Thoracic aorta (tissue), 2 donors: Measurements from ENCODE around the gene ENTREP1. TPM values are rescaled to one million over a fixed set of nuclear protein-coding genes. Genes with fewer than 3 reads are reported as not detected.

Experiments
- ATAC-seq: fragments of 150-250 bp; one replicate; pipeline ENCODE4 v1.8.0; 2017; ENCODE audit warnings: low read depth; ENCODE audit not compliant: insufficient number of reproducible peaks, low FRiP score
- DNase-seq: peaks from one replicate; pipeline ENCODE4 v3.0.0-alpha.2; 2020; ENCODE audit warnings: low spot score
- H3K27ac ChIP-seq, 2 donors: fragments of 200-600 bp; sonication (generic); 1 replicate in 1 of 2; 2 replicates in 1 of 2; pipeline ENCODE4 v1.5.1; 2016; ENCODE audit warnings: mild to moderate bottlenecking in 2 of 2, moderate library complexity in 2 of 2
- H3K27me3 ChIP-seq: fragments of 200-600 bp; sonication (generic); replicated peaks from 2 replicates; pipeline ENCODE4 v1.6.0; 2016; ENCODE audit warnings: mild to moderate bottlenecking; ENCODE audit not compliant: insufficient read depth
- H3K36me3 ChIP-seq: fragments of 200-600 bp; sonication (generic); one replicate; pipeline ENCODE4 v1.5.1; 2016
- H3K4me1 ChIP-seq, 2 donors: fragments of 200-600 bp; sonication (generic); 1 replicate in 1 of 2; 2 replicates in 1 of 2; pipeline versions ENCODE4 v1.5.1 to v1.6.0; 2016; ENCODE audit warnings: low read depth in 2 of 2, mild to moderate bottlenecking in 1 of 2; ENCODE audit not compliant: control insufficient read depth in 1 of 2
- H3K4me3 ChIP-seq: fragments of 200-600 bp; sonication (generic); 2 replicates; pipeline ENCODE4 v1.5.1; 2016; ENCODE audit warnings: mild to moderate bottlenecking
- H3K9me3 ChIP-seq: fragments of 200-600 bp; sonication (generic); 2 replicates; pipeline ENCODE4 v1.5.1; 2016
- CTCF ChIP-seq: fragments of 200-600 bp; sonication (generic); IDR thresholded peaks from one replicate; pipeline ENCODE4 v1.5.1; 2019; ENCODE audit warnings: antibody characterized with exemption
- total RNA-seq, 2 donors: library from RNA; depleted of rRNA; stranded (reverse); fragments of >200 nt; gene quantifications; one replicate each; pipeline versions ENCODE4 v1.1.0 to v1.2.3, GENCODE V29; 2016

The ENTREP1 gene
- total RNA-seq, 2 donors from 2014 or later: 0.81 to 2.1 TPM

GRCh38 chr9:69331444-69331843 is 6.4 kb downstream of the ENTREP1 start:
- Histone ChIP-seq H3K27ac (no peak overlapping the region), H3K4me1 (no peaks in the 10 kb centered on the region)

GRCh38 chr9:69332067-69332685 is 7.2 kb downstream of the ENTREP1 start:
- Histone ChIP-seq H3K27ac (no peak overlapping the region), H3K27me3 (no peaks in the 10 kb centered on the region), H3K4me1 (no peaks in the 10 kb centered on the region), H3K9me3 (no peaks in the 10 kb centered on the region), H3K36me3 (no peaks in the 10 kb centered on the region), H3K4me3 (no peak overlapping the region)
- no peak for DNase-seq
- no peak for ATAC-seq
- no peak for TF ChIP-seq CTCF

More at GRCh38 chr9:69331444-69331843, 6.4 kb downstream of the ENTREP1 start:
- Histone ChIP-seq H3K27me3 (no peaks in the 10 kb centered on the region), H3K4me3 (no peak overlapping the region), H3K9me3 (no peaks in the 10 kb centered on the region), H3K36me3 (no peaks in the 10 kb centered on the region)
- no peak for ATAC-seq
- DNase-seq: no peak
- no peak for TF ChIP-seq CTCF

- Histone ChIP-seq H3K27me3 (no peaks in the 10 kb centered on the region), H3K4me1 (no peaks in the 10 kb centered on the region), H3K4me3 (no peak overlapping the region), H3K9me3 (no peaks in the 10 kb centered on the region), H3K36me3 (no peaks in the 10 kb centered on the region), H3K27ac (no peak overlapping the region)
- no peak for DNase-seq
- no peak for ATAC-seq
- TF ChIP-seq CTCF: no peak
Observed at GRCh38 chr9:69333716-69334115, 8.7 kb downstream of the ENTREP1 start.

- DNase-seq: no peak
- H3K4me1 ChIP-seq: no peaks in the 10 kb centered on the region
- no peak overlapping the region for H3K27ac ChIP-seq
Observed at GRCh38 chr9:69334317-69334716, 9.3 kb downstream of the ENTREP1 start.

GRCh38 chr9:69339620-69340019 is 14.6 kb downstream of the ENTREP1 start:
- H3K27ac ChIP-seq: no peak overlapping the region
- TF ChIP-seq CTCF: no peak
- H3K4me3 ChIP-seq: no peak overlapping the region
- H3K27me3 ChIP-seq: no peaks in the 10 kb centered on the region
- H3K36me3 ChIP-seq: no peaks in the 10 kb centered on the region
- DNase-seq: no peak
- no peak for ATAC-seq
- no peaks in the 10 kb centered on the region for H3K4me1 ChIP-seq
- no peaks in the 10 kb centered on the region for H3K9me3 ChIP-seq

More at GRCh38 chr9:69334317-69334716, 9.3 kb downstream of the ENTREP1 start:
- Histone ChIP-seq H3K4me3 (no peak overlapping the region), H3K9me3 (no peaks in the 10 kb centered on the region), H3K27me3 (no peaks in the 10 kb centered on the region), H3K36me3 (no peaks in the 10 kb centered on the region)
- no peak for TF ChIP-seq CTCF
- ATAC-seq: no peak
